Measurements from ENCODE around the gene ZNF385B.

ZNF385B gene

DNA sequence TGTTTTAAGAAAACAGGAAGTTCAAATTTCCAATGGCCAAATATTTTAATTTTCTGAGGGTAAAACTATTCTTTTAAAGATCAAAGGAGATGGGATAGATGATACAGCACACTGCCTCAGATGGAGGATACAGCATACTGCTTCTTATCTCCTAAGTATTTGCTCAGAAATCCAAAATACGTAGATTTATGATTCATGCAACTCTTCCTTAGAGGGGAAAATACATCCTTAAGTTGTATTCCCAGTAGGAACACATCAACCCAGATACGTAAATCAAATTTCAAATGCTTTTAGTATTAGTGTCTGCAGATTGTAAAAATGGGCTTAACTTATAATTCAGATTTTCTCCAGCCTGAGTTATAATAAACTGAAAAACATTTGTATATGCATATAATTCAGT lies 235.2 kb downstream of the ZNF385B start:
- Histone ChIP-seq H2BK5ac (ENCODE audit: low read depth, low read length, poor library complexity, severe bottlenecking) (no peak overlapping the region), H3K9me3 (ENCODE audit: control insufficient read depth, low read length) (no peaks in the 10 kb centered on the region), H3K79me1 (replicated peaks; ENCODE audit: low read length, poor library complexity, severe bottlenecking) (no peaks in the 10 kb centered on the region), H3K9ac (ENCODE audit: low read length) (no peak overlapping the region), H2BK12ac (ENCODE audit: low read length in 2 of 2) (no peak overlapping the region), H4K8ac (ENCODE audit: low read length) (no peak overlapping the region), H3K4me1 (ENCODE audit: control insufficient read depth, insufficient read depth, low read depth, low read length) (no peaks in the 10 kb centered on the region), H3K18ac (ENCODE audit: low read depth in 1 of 2, low read length in 2 of 2) (no peak overlapping the region), H3K23ac (ENCODE audit: low read length in 2 of 2) (no peak overlapping the region), H3K14ac (ENCODE audit: low read length in 2 of 2) (no peak overlapping the region), H4K91ac (ENCODE audit: low read length) (no peak overlapping the region), H3K27ac (ENCODE audit: low read length, poor library complexity, severe bottlenecking) (no peak overlapping the region), H3K27me3 (ENCODE audit: control insufficient read depth in 1 of 2, insufficient read depth in 1 of 2, low read length in 2 of 2) (no peaks in the 10 kb centered on the region), H2BK15ac (ENCODE audit: low read depth, poor library complexity, severe bottlenecking) (no peak overlapping the region), H2AFZ (ENCODE audit: low read depth, low read length) (no peak overlapping the region), H3K4ac (ENCODE audit: low read depth in 1 of 2, low read length in 2 of 2) (no peak overlapping the region), H2BK120ac (ENCODE audit: low read depth, low read length) (no peak overlapping the region), H3K36me3 (ENCODE audit: control insufficient read depth in 1 of 2, insufficient read depth in 2 of 2, low read depth in 1 of 2, low read length in 2 of 2) (no peaks in the 10 kb centered on the region), H3K4me2 (ENCODE audit: low read length, poor library complexity, severe bottlenecking) (no peak overlapping the region), H3K4me3 (ENCODE audit: insufficient read depth in 1 of 2, low read depth in 1 of 2, low read length in 2 of 2) (no peak overlapping the region), H2AK5ac (ENCODE audit: low read length, severe bottlenecking) (no peak overlapping the region)
- no peak for DNase-seq
- 67% methylated on average over 1 of the region's 2 CpGs for WGBS

DNA sequence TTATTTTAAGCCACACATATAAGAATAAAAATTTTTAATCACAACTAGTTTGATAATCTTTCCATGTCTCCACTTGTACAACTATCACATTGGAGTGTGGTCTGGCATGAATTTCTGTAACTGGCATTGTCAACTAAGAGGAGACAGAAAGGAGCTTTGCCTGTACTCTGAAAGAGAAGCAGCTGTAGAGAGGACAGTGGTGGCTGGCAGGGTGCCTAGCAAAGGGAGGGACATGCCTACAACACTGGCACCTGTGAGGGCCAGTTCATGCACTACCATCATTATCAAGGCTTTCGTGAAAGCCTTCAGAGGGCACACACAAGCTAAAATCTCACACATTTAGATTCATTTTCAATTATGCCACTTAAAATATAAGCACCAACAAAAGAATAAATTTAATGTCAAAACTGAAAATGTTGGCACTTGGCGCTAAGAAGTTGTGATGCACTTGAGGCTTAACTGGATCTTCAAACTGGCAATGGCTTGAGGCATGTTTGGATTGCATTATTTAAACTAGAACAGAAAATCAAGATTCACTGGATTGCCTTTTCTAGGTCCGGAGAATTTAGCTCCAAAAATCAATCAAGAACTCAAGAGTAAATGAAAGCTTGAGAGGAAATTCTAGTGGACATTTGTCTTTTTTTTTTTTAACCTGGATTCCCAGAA lies 238.6 kb downstream of the ZNF385B start:
- H2BK5ac ChIP-seq (ENCODE audit: low read depth, low read length, poor library complexity, severe bottlenecking), result no peak overlapping the region
- no peak overlapping the region for H2BK12ac ChIP-seq (ENCODE audit: low read length in 2 of 2)
- no peak overlapping the region for H3K4me2 ChIP-seq (ENCODE audit: low read length, poor library complexity, severe bottlenecking)

DNA sequence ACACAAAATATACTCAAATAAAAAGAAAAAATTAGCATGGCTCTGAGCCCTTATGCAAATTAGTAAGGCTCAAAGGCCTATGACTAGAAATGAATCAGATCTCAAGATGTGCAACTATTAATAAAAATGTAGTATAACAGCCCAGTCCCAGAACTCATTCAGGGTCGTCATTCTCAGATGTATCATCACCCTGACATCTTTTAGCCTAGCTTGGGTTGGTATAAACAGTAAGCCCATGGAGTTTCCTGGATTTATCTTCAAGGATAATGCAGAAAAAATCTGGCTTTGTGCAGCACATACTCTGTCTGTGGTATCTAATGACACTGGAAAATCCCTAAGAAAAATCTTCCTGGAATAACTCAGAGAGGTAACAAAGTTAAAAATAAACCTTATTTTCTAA lies 239.3 kb downstream of the ZNF385B start:
- H3K36me3 ChIP-seq (ENCODE audit: control insufficient read depth in 1 of 2, insufficient read depth in 2 of 2, low read depth in 1 of 2, low read length in 2 of 2), result no peaks in the 10 kb centered on the region
- H3K4me1 ChIP-seq (ENCODE audit: control insufficient read depth, insufficient read depth, low read depth, low read length), result no peaks in the 10 kb centered on the region
- H4K8ac ChIP-seq (ENCODE audit: low read length), result no peak overlapping the region
- DNase-seq, result no peak
- peak overlapping the region; percentile 15 for H3K9ac ChIP-seq (ENCODE audit: low read length)
- no peaks in the 10 kb centered on the region for H3K9me3 ChIP-seq (ENCODE audit: control insufficient read depth, low read length)
- no peak overlapping the region for H3K27ac ChIP-seq (ENCODE audit: low read length, poor library complexity, severe bottlenecking)
- H4K91ac ChIP-seq (ENCODE audit: low read length), result no peak overlapping the region
- no peak overlapping the region for H3K4ac ChIP-seq (ENCODE audit: low read depth in 1 of 2, low read length in 2 of 2)
- no peak overlapping the region for H3K4me2 ChIP-seq (ENCODE audit: low read length, poor library complexity, severe bottlenecking)
- WGBS, result no CpG with 5 or more reads among the region's 1 CpG
- H2BK5ac ChIP-seq (ENCODE audit: low read depth, low read length, poor library complexity, severe bottlenecking), result no peak overlapping the region
- H3K18ac ChIP-seq (ENCODE audit: low read depth in 1 of 2, low read length in 2 of 2), result no peak overlapping the region
- no peak overlapping the region for H3K4me3 ChIP-seq (ENCODE audit: insufficient read depth in 1 of 2, low read depth in 1 of 2, low read length in 2 of 2)
- no peak overlapping the region for H2BK15ac ChIP-seq (ENCODE audit: low read depth, poor library complexity, severe bottlenecking)
- H3K79me1 ChIP-seq (replicated peaks; ENCODE audit: low read length, poor library complexity, severe bottlenecking), result no peaks in the 10 kb centered on the region
- no peaks in the 10 kb centered on the region for H3K27me3 ChIP-seq (ENCODE audit: control insufficient read depth in 1 of 2, insufficient read depth in 1 of 2, low read length in 2 of 2)
- H3K23ac ChIP-seq (ENCODE audit: low read length in 2 of 2), result no peak overlapping the region
- H2AK5ac ChIP-seq (ENCODE audit: low read length, severe bottlenecking), result no peak overlapping the region
- no peak overlapping the region for H2BK120ac ChIP-seq (ENCODE audit: low read depth, low read length)
- H2AFZ ChIP-seq (ENCODE audit: low read depth, low read length), result no peak overlapping the region
- no peak overlapping the region for H3K14ac ChIP-seq (ENCODE audit: low read length in 2 of 2)
- H2BK12ac ChIP-seq (ENCODE audit: low read length in 2 of 2), result no peak overlapping the region

More for the DNA sequence above, 238.6 kb downstream of the ZNF385B start:
- H3K4me3 ChIP-seq (ENCODE audit: insufficient read depth in 1 of 2, low read depth in 1 of 2, low read length in 2 of 2), result no peak overlapping the region
- H3K27me3 ChIP-seq (ENCODE audit: control insufficient read depth in 1 of 2, insufficient read depth in 1 of 2, low read length in 2 of 2), result no peaks in the 10 kb centered on the region
- H3K4me1 ChIP-seq (ENCODE audit: control insufficient read depth, insufficient read depth, low read depth, low read length), result no peaks in the 10 kb centered on the region
- no peak overlapping the region for H3K14ac ChIP-seq (ENCODE audit: low read length in 2 of 2)
- H3K36me3 ChIP-seq (ENCODE audit: control insufficient read depth in 1 of 2, insufficient read depth in 2 of 2, low read depth in 1 of 2, low read length in 2 of 2), result no peaks in the 10 kb centered on the region
- no peak overlapping the region for H3K27ac ChIP-seq (ENCODE audit: low read length, poor library complexity, severe bottlenecking)
- H2BK15ac ChIP-seq (ENCODE audit: low read depth, poor library complexity, severe bottlenecking), result no peak overlapping the region
- no peak overlapping the region for H2BK120ac ChIP-seq (ENCODE audit: low read depth, low read length)
- H3K79me1 ChIP-seq (replicated peaks; ENCODE audit: low read length, poor library complexity, severe bottlenecking), result no peaks in the 10 kb centered on the region
- no peak overlapping the region for H3K23ac ChIP-seq (ENCODE audit: low read length in 2 of 2)
- H3K9me3 ChIP-seq (ENCODE audit: control insufficient read depth, low read length), result no peaks in the 10 kb centered on the region
- H3K18ac ChIP-seq (ENCODE audit: low read depth in 1 of 2, low read length in 2 of 2), result no peak overlapping the region
- H3K4ac ChIP-seq (ENCODE audit: low read depth in 1 of 2, low read length in 2 of 2), result no peak overlapping the region
- no peak overlapping the region for H4K91ac ChIP-seq (ENCODE audit: low read length)
- WGBS, result 74% methylated on average over 2 of the region's 3 CpGs
- no peak overlapping the region for H4K8ac ChIP-seq (ENCODE audit: low read length)
- peak overlapping the region; percentile 15 for H3K9ac ChIP-seq (ENCODE audit: low read length)
- no peak for DNase-seq
- no peak overlapping the region for H2AK5ac ChIP-seq (ENCODE audit: low read length, severe bottlenecking)
- no peak overlapping the region for H2AFZ ChIP-seq (ENCODE audit: low read depth, low read length)

DNA sequence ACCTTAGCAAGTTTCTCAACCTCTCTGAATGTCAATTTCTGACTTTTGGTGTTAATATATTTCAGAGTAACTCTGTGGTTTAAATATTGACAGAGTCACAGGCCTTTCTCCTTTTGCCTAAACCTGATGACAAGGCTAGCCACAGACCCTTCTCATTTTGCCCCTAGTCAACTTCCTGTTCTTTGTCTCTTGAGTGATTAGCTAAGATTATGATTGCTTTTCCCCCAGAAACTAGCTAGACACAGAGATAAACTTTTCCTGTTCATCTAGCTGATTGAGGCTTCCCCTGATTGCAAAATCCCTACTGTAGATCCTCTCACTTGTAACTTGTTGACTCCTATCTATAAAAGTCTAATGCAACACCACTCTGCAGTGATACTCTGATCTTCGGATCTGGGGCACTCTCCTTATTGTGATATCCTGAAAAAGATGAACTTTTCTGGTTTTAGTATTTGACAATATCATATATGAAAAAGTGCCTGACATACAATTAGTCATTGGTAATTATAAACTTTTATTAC lies 241.4 kb downstream of the ZNF385B start:
- WGBS, result no CpG with 5 or more reads among the region's 1 CpG

More for the DNA sequence above, 241.4 kb downstream of the ZNF385B start:
- no peaks in the 10 kb centered on the region for H3K79me1 ChIP-seq (replicated peaks; ENCODE audit: low read length, poor library complexity, severe bottlenecking)
- no peak overlapping the region for H2BK12ac ChIP-seq (ENCODE audit: low read length in 2 of 2)
- H2BK15ac ChIP-seq (ENCODE audit: low read depth, poor library complexity, severe bottlenecking), result no peak overlapping the region
- peaks cover 1% of the 10 kb centered on the region for H3K4me1 ChIP-seq (ENCODE audit: control insufficient read depth, insufficient read depth, low read depth, low read length)
- H3K4me2 ChIP-seq (ENCODE audit: low read length, poor library complexity, severe bottlenecking), result no peak overlapping the region
- H4K91ac ChIP-seq (ENCODE audit: low read length), result no peak overlapping the region
- no peak overlapping the region for H3K4ac ChIP-seq (ENCODE audit: low read depth in 1 of 2, low read length in 2 of 2)
- no peak overlapping the region for H2BK5ac ChIP-seq (ENCODE audit: low read depth, low read length, poor library complexity, severe bottlenecking)
- no peak overlapping the region for H2BK120ac ChIP-seq (ENCODE audit: low read depth, low read length)
- H2AK5ac ChIP-seq (ENCODE audit: low read length, severe bottlenecking), result peak overlapping the region; percentile 69
- H3K14ac ChIP-seq (ENCODE audit: low read length in 2 of 2), result no peak overlapping the region
- no peak overlapping the region for H4K8ac ChIP-seq (ENCODE audit: low read length)
- no peak overlapping the region for H3K4me3 ChIP-seq (ENCODE audit: insufficient read depth in 1 of 2, low read depth in 1 of 2, low read length in 2 of 2)
- H2AFZ ChIP-seq (ENCODE audit: low read depth, low read length), result no peak overlapping the region
- no peak for DNase-seq
- H3K27ac ChIP-seq (ENCODE audit: low read length, poor library complexity, severe bottlenecking), result no peak overlapping the region
- no peak overlapping the region for H3K23ac ChIP-seq (ENCODE audit: low read length in 2 of 2)
- H3K9ac ChIP-seq (ENCODE audit: low read length), result no peak overlapping the region
- no peaks in the 10 kb centered on the region for H3K36me3 ChIP-seq (ENCODE audit: control insufficient read depth in 1 of 2, insufficient read depth in 2 of 2, low read depth in 1 of 2, low read length in 2 of 2)
- no peak overlapping the region for H3K18ac ChIP-seq (ENCODE audit: low read depth in 1 of 2, low read length in 2 of 2)
- no peaks in the 10 kb centered on the region for H3K9me3 ChIP-seq (ENCODE audit: control insufficient read depth, low read length)
- no peaks in the 10 kb centered on the region for H3K27me3 ChIP-seq (ENCODE audit: control insufficient read depth in 1 of 2, insufficient read depth in 1 of 2, low read length in 2 of 2)
